Vagina (tissue), 2 donors: ENCODE data around the gene HAPSTR1. TPM values are rescaled to one million over a fixed set of nuclear protein-coding genes. Genes with fewer than 3 reads are reported as not detected.

ENCODE experiments used
- DNase-seq, 2 donors: peaks; one replicate each; pipeline ENCODE4 v3.0.0-alpha.2; 2017; ENCODE audit errors: extremely low spot score in 2 of 2
- H3K27ac ChIP-seq: fragments of 200-600 bp; sonication (generic); one replicate; pipeline ENCODE4 v1.5.1; 2019
- H3K27me3 ChIP-seq: fragments of 200-600 bp; sonication (generic); one replicate; pipeline ENCODE4 v1.5.1; 2019
- H3K36me3 ChIP-seq, 2 donors: fragments of 200-600 bp; sonication (generic); one replicate each; pipeline ENCODE4 v1.5.1; 2017 to 2019
- H3K4me1 ChIP-seq: fragments of 200-600 bp; sonication (generic); one replicate; pipeline ENCODE4 v1.5.1; 2019
- H3K4me3 ChIP-seq, 2 donors: fragments of 200-600 bp; sonication (generic); 1 replicate in 1 of 2; 2 replicates in 1 of 2; pipeline ENCODE4 v1.5.1; 2016 to 2019
- H3K9me3 ChIP-seq: fragments of 200-600 bp; sonication (generic); one replicate; pipeline ENCODE4 v1.5.1; 2019
- CTCF ChIP-seq, 3 experiments: fragments of 450-650 bp in 2 of 3; fragments of 200-600 bp in 1 of 3; sonication (generic) in 1 of 3; IDR thresholded peaks; one replicate each; pipeline ENCODE4 v1.5.1; 2017 to 2019; ENCODE audit warnings: antibody characterized with exemption in 3 of 3, mild to moderate bottlenecking in 2 of 3, moderate library complexity in 2 of 3
- POLR2A ChIP-seq, 2 donors: fragments of 450-650 bp; IDR thresholded peaks; one replicate each; pipeline ENCODE4 v1.6.1; 2017; ENCODE audit warnings: antibody characterized with exemption in 2 of 2, mild to moderate bottlenecking in 2 of 2, moderate library complexity in 2 of 2
- POLR2AphosphoS5 ChIP-seq, 2 donors: sonication (generic); formaldehyde crosslinking; IDR thresholded peaks; one replicate each; pipeline ENCODE4 v1.9.0; 2017; ENCODE audit warnings: antibody characterized with exemption in 2 of 2, mild to moderate bottlenecking in 2 of 2, low read depth in 1 of 2; ENCODE audit not compliant: insufficient read depth in 1 of 2
- intact Hi-C: fragments of 100-400 bp; cut with DNase I; formaldehyde crosslinking; loops from one replicate; pipeline ENCODE4 v1.15.1; 2023
- total RNA-seq: library from RNA; depleted of rRNA; stranded (reverse); fragments of >200 nt; gene quantifications from one replicate; pipeline ENCODE4 v1.2.3, GENCODE V29; 2016

Gene HAPSTR1
- total RNA-seq, 1 donor from 2014 or later, result 33.6 TPM

- TF ChIP-seq CTCF (IDR thresholded peaks at IDR 0.05) (no peak), POLR2AphosphoS5 (IDR thresholded peaks at IDR 0.05; ENCODE audit: insufficient read depth in 1 of 2, low read depth in 1 of 2) (no peak), POLR2A (IDR thresholded peaks at IDR 0.05) (no peak)
- DNase-seq, result no peak
- Histone ChIP-seq H3K36me3 (peaks cover 0 to 15% of the 10 kb centered on the region in 2 donors), H3K27ac (no peak overlapping the region), H3K27me3 (no peaks in the 10 kb centered on the region), H3K4me3 (no peak overlapping the region), H3K9me3 (no peaks in the 10 kb centered on the region), H3K4me1 (peaks cover 99% of the 10 kb centered on the region)
- intact Hi-C loops, result no loop called here
Observed at GRCh38 chr16:9109255-9109654, 17.8 kb downstream of the HAPSTR1 start.

GRCh38 chr16:9112166-9112843 lies 20.9 kb downstream of the HAPSTR1 start:
- Histone ChIP-seq H3K9me3 (no peaks in the 10 kb centered on the region), H3K4me1 (peaks cover 96% of the 10 kb centered on the region), H3K4me3 (no peak overlapping the region), H3K27ac (no peak overlapping the region), H3K36me3 (peaks cover 0 to 24% of the 10 kb centered on the region in 2 donors), H3K27me3 (no peaks in the 10 kb centered on the region)
- intact Hi-C loops, result no loop called here
- no peak for DNase-seq
- TF ChIP-seq CTCF (IDR thresholded peaks at IDR 0.05) (no peak), POLR2A (IDR thresholded peaks at IDR 0.05) (no peak), POLR2AphosphoS5 (IDR thresholded peaks at IDR 0.05; ENCODE audit: insufficient read depth in 1 of 2, low read depth in 1 of 2) (no peak)

- peaks cover 0 to 29% of the 10 kb centered on the region in 2 donors for H3K36me3 ChIP-seq
- peaks cover 93% of the 10 kb centered on the region for H3K4me1 ChIP-seq
Observed at GRCh38 chr16:9112844-9113186, 21.4 kb downstream of the HAPSTR1 start.

GRCh38 chr16:9113707-9114106 lies 22.3 kb downstream of the HAPSTR1 start:
- TF ChIP-seq POLR2AphosphoS5 (IDR thresholded peaks at IDR 0.05; ENCODE audit: insufficient read depth in 1 of 2, low read depth in 1 of 2) (no peak), POLR2A (IDR thresholded peaks at IDR 0.05) (no peak), CTCF (IDR thresholded peaks at IDR 0.05) (no peak)
- H3K27ac ChIP-seq, result no peak overlapping the region
- intact Hi-C loops, result no loop called here
- no peak overlapping the region for H3K4me3 ChIP-seq
- H3K4me1 ChIP-seq, result peaks cover 93% of the 10 kb centered on the region
- no peaks in the 10 kb centered on the region for H3K27me3 ChIP-seq
- H3K36me3 ChIP-seq, result peaks cover 0 to 25% of the 10 kb centered on the region in 2 donors
- no peak for DNase-seq
- no peaks in the 10 kb centered on the region for H3K9me3 ChIP-seq

More at GRCh38 chr16:9112844-9113186, 21.4 kb downstream of the HAPSTR1 start:
- H3K27me3 ChIP-seq, result no peaks in the 10 kb centered on the region
- TF ChIP-seq POLR2A (IDR thresholded peaks at IDR 0.05), result no peak
- no peak for TF ChIP-seq POLR2AphosphoS5 (IDR thresholded peaks at IDR 0.05; ENCODE audit: insufficient read depth in 1 of 2, low read depth in 1 of 2)
- TF ChIP-seq CTCF (IDR thresholded peaks at IDR 0.05), result no peak
- no peak overlapping the region for H3K4me3 ChIP-seq
- H3K27ac ChIP-seq, result no peak overlapping the region
- DNase-seq, result no peak
- H3K9me3 ChIP-seq, result no peaks in the 10 kb centered on the region
- intact Hi-C loops, result no loop called here

- no peak for DNase-seq
- H3K4me3 ChIP-seq, result no peak overlapping the region
- no peaks in the 10 kb centered on the region for H3K27me3 ChIP-seq
- no peaks in the 10 kb centered on the region for H3K9me3 ChIP-seq
- peaks cover 93% of the 10 kb centered on the region for H3K4me1 ChIP-seq
- no peak for TF ChIP-seq CTCF (IDR thresholded peaks at IDR 0.05)
- TF ChIP-seq POLR2AphosphoS5 (IDR thresholded peaks at IDR 0.05; ENCODE audit: insufficient read depth in 1 of 2, low read depth in 1 of 2), result no peak
- no peak for TF ChIP-seq POLR2A (IDR thresholded peaks at IDR 0.05)
- H3K27ac ChIP-seq, result no peak overlapping the region
- intact Hi-C loops, result no loop called here
- peaks cover 0 to 23% of the 10 kb centered on the region in 2 donors for H3K36me3 ChIP-seq
Observed at GRCh38 chr16:9114112-9114511, 22.7 kb downstream of the HAPSTR1 start.
